ENCODE measurements around the gene SLC6A17.

DNA sequence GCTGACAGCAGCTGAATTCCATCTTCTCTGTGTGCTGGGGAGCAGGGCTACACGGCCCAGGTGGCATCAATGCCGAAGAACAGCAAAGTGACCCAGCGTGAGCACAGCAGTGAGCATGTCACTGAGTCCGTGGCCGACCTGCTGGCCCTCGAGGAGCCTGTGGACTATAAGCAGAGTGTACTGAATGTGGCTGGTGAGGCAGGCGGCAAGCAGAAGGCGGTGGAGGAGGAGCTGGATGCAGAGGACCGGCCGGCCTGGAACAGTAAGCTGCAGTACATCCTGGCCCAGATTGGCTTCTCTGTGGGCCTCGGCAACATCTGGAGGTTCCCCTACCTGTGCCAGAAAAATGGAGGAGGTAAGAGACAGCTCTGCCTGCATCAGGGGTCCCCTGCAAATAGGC is 16.6 kb downstream of the SLC6A17 start:
- TF ChIP-seq REST (IDR thresholded peaks at IDR 0.05; ENCODE audit: unreplicated experiment) (no peak), CTCF (conservative IDR thresholded peaks at IDR 0.05; ENCODE audit: low read depth in 2 of 2) (no peak), EZH2phosphoT487 (IDR thresholded peaks at IDR 0.05; ENCODE audit: unreplicated experiment) (no peak), EZH2 (IDR thresholded peaks at IDR 0.05; ENCODE audit: low read depth, unreplicated experiment) (no peak), CREB1 (CRISPR knock-in tag; IDR thresholded peaks at IDR 0.05; ENCODE audit: low read depth) (no peak), JUNB (IDR thresholded peaks at IDR 0.05; ENCODE audit: unreplicated experiment) (no peak), POLR2AphosphoS5 (IDR thresholded peaks at IDR 0.05; ENCODE audit: low read depth) (no peak)

Measured in GM23338 (cell line).